PC-9 (cell line): Measurements from ENCODE around the gene MPHOSPH8. TPM values are rescaled to one million over a fixed set of nuclear protein-coding genes. Genes with fewer than 3 reads are reported as not detected.

Experiments
- BruUV-seq: library from RNA; stranded (reverse); fragments of 400-500 nt; replicated peaks from 2 replicates; lab custom pipeline; 2021; lab: Mats Ljungman, UMichigan
- CTCF ChIA-PET: fragments of 300-600 bp; sonication (Branson Sonifier 250); formaldehyde crosslinking; loops from one replicate; lab custom pipeline; 2022; ENCODE audit warnings: antibody characterized with exemption; lab: Charles Lee
- POLR2A ChIA-PET: fragments of 300-600 bp; sonication (Branson Sonifier 250); formaldehyde crosslinking; loops from one replicate; lab custom pipeline; 2022; ENCODE audit warnings: antibody characterized with exemption; ENCODE audit not compliant: unreplicated experiment; lab: Charles Lee
- DNase-seq, 2 experiments: peaks; one replicate each; pipeline versions ENCODE4 v3.0.0 to v3.0.0-alpha.2; 2015 to 2022; ENCODE audit warnings: mixed read lengths in 1 of 2
- H2AFZ ChIP-seq: fragments of 200-600 bp; sonication (generic); 2 replicates; pipeline ENCODE4 v1.8.1; 2017; ENCODE audit warnings: antibody characterized with exemption
- H3F3A ChIP-seq: fragments of 200-600 bp; sonication (generic); 2 replicates; pipeline ENCODE4 v1.8.1; 2017; ENCODE audit warnings: antibody characterized with exemption, mild to moderate bottlenecking, low read depth; ENCODE audit not compliant: insufficient read depth
- H3K27ac ChIP-seq: fragments of 200-600 bp; sonication (generic); 2 replicates; pipeline ENCODE4 v1.6.1; 2016; ENCODE audit warnings: mixed run types
- H3K27me3 ChIP-seq: fragments of 200-600 bp; sonication (generic); 2 replicates; pipeline ENCODE4 v1.6.1; 2016; ENCODE audit warnings: low read depth, mixed run types; ENCODE audit not compliant: insufficient read depth
- H3K36me3 ChIP-seq: fragments of 200-600 bp; sonication (generic); 2 replicates; pipeline ENCODE4 v1.6.1; 2016; ENCODE audit warnings: low read depth, mixed run types
- H3K4me1 ChIP-seq: fragments of 200-600 bp; sonication (generic); replicated peaks from 2 replicates; pipeline ENCODE4 v1.6.1; 2016; ENCODE audit warnings: mixed run types; ENCODE audit not compliant: insufficient read depth
- H3K4me2 ChIP-seq: fragments of 200-600 bp; sonication (generic); 2 replicates; pipeline ENCODE4 v1.6.1; 2017; ENCODE audit warnings: mixed run types
- H3K4me3 ChIP-seq: fragments of 200-600 bp; sonication (generic); 2 replicates; pipeline ENCODE4 v1.6.1; 2016; ENCODE audit warnings: mixed run types
- H3K79me2 ChIP-seq: fragments of 200-600 bp; sonication (generic); 2 replicates; pipeline ENCODE4 v1.6.1; 2017; ENCODE audit warnings: low read depth, mixed run types
- H3K9me2 ChIP-seq: fragments of 200-600 bp; sonication (generic); 2 replicates; pipeline ENCODE4 v1.8.1; 2017; ENCODE audit warnings: mild to moderate bottlenecking; ENCODE audit not compliant: insufficient read depth
- H3K9me3 ChIP-seq: fragments of 200-600 bp; sonication (generic); 2 replicates; pipeline ENCODE4 v1.8.1; 2016; ENCODE audit warnings: low read depth; ENCODE audit not compliant: insufficient read depth
- H4K20me1 ChIP-seq: fragments of 200-600 bp; sonication (generic); 2 replicates; pipeline ENCODE4 v1.8.1; 2017; ENCODE audit not compliant: insufficient read depth
- EZH2 ChIP-seq: fragments of 200-600 bp; sonication (generic); IDR thresholded peaks from 2 replicates; pipeline ENCODE4 v1.8.0; 2017; ENCODE audit warnings: antibody characterized with exemption, low read depth
- intact Hi-C: fragments of 100-400 bp; cut with micrococcal nuclease; formaldehyde crosslinking; loops from one replicate; pipeline ENCODE4 v1.10.0; 2022; ENCODE audit not compliant: unreplicated experiment
- total RNA-seq: library from RNA; stranded (reverse); gene quantifications from 2 replicates; pipeline ENCODE4 v1.2.3, GENCODE V29; 2021
- TF ChIP-seq, protein P1 (sequence below): fragments of 200-600 bp; sonication (generic); conservative IDR thresholded peaks from 2 replicates; pipeline ENCODE4 v1.6.1; 2017; ENCODE audit warnings: mixed run types, antibody characterized with exemption, mild to moderate bottlenecking, moderate library complexity

MPHOSPH8 gene
- total RNA-seq, 1 experiment from 2014 or later = 17.0 TPM

DNA sequence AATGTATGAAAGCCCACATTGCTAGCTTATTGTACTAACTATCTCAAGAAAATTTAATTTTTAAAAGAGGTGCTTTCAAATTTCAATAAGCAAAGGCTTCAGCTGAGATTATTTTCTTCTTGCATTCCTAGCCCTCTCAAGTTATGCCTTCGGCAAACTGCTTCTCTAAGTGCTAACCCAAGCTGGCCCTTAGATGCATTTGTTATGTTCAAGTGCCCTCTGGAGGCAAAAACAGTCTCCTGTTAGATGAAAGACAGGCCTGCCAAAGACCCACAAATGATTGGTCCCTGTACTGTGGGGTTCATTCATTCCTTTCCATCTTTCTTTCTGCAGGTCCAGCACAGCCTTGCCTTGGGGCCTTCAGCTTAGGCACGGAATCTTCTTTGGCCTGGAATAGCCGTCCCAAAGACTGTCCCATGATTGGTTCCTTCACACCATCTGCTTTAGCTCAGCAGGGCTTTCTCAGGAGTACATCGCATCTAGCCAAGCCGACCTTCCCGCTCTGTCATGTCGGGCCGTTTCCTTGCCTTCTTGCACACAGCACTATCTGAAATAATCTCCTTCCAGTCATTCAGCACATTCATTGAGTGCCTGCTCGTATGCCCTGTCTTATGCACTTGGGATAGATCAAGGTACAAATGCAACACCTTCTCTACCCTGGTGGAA lies 45.7 kb upstream of the MPHOSPH8 start:
- Histone ChIP-seq H3K4me3 (no peak overlapping the region), H3K79me2 (no peaks in the 10 kb centered on the region), H3K9me2 (no peaks in the 10 kb centered on the region), H3K4me1 (no peaks in the 10 kb centered on the region), H3K27ac (no peak overlapping the region), H3K4me2 (peak overlapping the region; percentile 53; the same call in 1 of the 2 replicates), H3K36me3 (no peaks in the 10 kb centered on the region), H3K9me3 (no peaks in the 10 kb centered on the region), H2AFZ (no peak overlapping the region), H3K27me3 (no peaks in the 10 kb centered on the region), H3F3A (no peaks in the 10 kb centered on the region), H4K20me1 (no peaks in the 10 kb centered on the region)
- intact Hi-C loops = no loop called here
- DNase-seq = peak in 1 of 2 experiments; percentile 45
- POLR2A ChIA-PET = no interaction called here
- no TSS peak for BruUV-seq
- CTCF ChIA-PET = no interaction called here
- TF ChIP-seq, protein P1, sequence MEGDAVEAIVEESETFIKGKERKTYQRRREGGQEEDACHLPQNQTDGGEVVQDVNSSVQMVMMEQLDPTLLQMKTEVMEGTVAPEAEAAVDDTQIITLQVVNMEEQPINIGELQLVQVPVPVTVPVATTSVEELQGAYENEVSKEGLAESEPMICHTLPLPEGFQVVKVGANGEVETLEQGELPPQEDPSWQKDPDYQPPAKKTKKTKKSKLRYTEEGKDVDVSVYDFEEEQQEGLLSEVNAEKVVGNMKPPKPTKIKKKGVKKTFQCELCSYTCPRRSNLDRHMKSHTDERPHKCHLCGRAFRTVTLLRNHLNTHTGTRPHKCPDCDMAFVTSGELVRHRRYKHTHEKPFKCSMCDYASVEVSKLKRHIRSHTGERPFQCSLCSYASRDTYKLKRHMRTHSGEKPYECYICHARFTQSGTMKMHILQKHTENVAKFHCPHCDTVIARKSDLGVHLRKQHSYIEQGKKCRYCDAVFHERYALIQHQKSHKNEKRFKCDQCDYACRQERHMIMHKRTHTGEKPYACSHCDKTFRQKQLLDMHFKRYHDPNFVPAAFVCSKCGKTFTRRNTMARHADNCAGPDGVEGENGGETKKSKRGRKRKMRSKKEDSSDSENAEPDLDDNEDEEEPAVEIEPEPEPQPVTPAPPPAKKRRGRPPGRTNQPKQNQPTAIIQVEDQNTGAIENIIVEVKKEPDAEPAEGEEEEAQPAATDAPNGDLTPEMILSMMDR = peak; percentile 79
- no peak for TF ChIP-seq EZH2

DNA sequence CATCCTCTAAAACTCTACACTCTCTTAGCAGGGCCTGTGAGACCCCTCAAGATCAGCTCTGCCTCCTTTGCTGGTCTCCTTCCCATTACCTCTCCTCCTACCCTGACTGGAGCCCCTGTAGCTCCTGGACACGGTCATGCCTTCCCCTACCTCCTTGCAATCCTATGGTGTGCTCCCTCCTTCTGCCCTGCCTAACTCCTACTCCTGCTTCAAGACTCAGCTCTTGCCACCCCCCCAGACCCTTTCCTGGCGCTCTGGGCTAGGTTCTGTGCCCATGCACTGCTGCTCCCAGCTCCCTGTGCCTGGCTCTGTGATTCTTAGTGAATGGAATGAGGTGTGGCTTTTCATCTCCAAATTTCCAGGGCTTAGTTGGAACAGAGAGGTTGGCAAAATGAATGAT lies 44.1 kb upstream of the MPHOSPH8 start:
- Histone ChIP-seq H3K79me2 (no peaks in the 10 kb centered on the region), H3K4me1 (no peaks in the 10 kb centered on the region), H3K27ac (no peak overlapping the region), H3K4me3 (no peak overlapping the region), H2AFZ (no peak overlapping the region), H3K27me3 (no peaks in the 10 kb centered on the region), H3K4me2 (no peak overlapping the region), H3K9me2 (no peaks in the 10 kb centered on the region), H3F3A (no peaks in the 10 kb centered on the region), H3K9me3 (no peaks in the 10 kb centered on the region), H4K20me1 (no peaks in the 10 kb centered on the region), H3K36me3 (no peaks in the 10 kb centered on the region)
- no peak for TF ChIP-seq EZH2
- TF ChIP-seq, protein P1 = no peak
- POLR2A ChIA-PET = no interaction called here
- DNase-seq = no peak
- CTCF ChIA-PET = no interaction called here
- intact Hi-C loops = no loop called here
- BruUV-seq = no TSS peak

DNA sequence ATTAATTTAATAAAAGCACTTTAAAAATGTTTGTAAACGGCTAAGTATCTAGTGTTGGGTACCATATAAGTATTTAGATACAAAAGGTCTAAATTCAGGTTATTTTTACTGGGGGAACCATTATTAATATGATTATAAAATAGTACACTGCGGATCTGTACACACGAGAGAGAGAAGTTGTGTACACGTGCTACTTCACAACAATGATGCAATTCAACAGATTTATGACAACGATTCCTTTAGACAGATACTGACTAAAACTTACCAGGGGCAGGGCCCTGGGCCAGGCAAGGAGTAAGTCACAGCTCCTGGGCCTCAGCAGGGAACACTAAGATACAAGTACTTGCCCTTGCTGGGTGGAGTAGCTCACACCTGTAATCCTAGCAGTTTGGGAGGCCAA lies 43.0 kb upstream of the MPHOSPH8 start:
- Histone ChIP-seq H3K9me2 (no peaks in the 10 kb centered on the region), H3K27me3 (no peaks in the 10 kb centered on the region), H3K4me1 (no peaks in the 10 kb centered on the region), H3K9me3 (no peaks in the 10 kb centered on the region), H4K20me1 (no peaks in the 10 kb centered on the region), H3K4me2 (no peak overlapping the region), H3K27ac (no peak overlapping the region), H2AFZ (no peak overlapping the region), H3K4me3 (no peak overlapping the region), H3F3A (no peaks in the 10 kb centered on the region), H3K79me2 (no peaks in the 10 kb centered on the region), H3K36me3 (no peaks in the 10 kb centered on the region)
- TF ChIP-seq EZH2 = no peak
- TF ChIP-seq, protein P1 = no peak
- intact Hi-C loops = no loop called here
- no peak for DNase-seq
- POLR2A ChIA-PET = interaction anchor here (0.6 kb wide), 1 partner anchor 15 kb away, joined by 4 read pairs; no protein-coding TSS in a partner anchor
- no TSS peak for BruUV-seq
- CTCF ChIA-PET = no interaction called here
